HCT116 (cell line): ENCODE measurements around the gene ADORA1. TPM values are rescaled to one million over a fixed set of nuclear protein-coding genes. Genes with fewer than 3 reads are reported as not detected.

Source experiments
- ATAC-seq: fragments of 200-7000 bp; cut with Tn5 transposase; 2 replicates; pipeline ENCODE4 v1.9.1; 2020; ENCODE audit warnings: mild to moderate bottlenecking, moderate library complexity
- BruUV-seq: library from RNA; stranded (reverse); fragments of 400-500 nt; replicated peaks from 2 replicates; lab custom pipeline; 2021; lab: Mats Ljungman, UMichigan
- CTCF ChIA-PET: fragments of 300-600 bp; sonication (Branson Sonifier 250); formaldehyde crosslinking; loops from one replicate; lab custom pipeline; 2021; ENCODE audit warnings: antibody characterized with exemption; lab: Charles Lee
- POLR2A ChIA-PET: fragments of 300-600, 350-600 bp; sonication (Branson Sonifier 250); formaldehyde crosslinking; loops from one replicate; lab custom pipeline; 2021; ENCODE audit warnings: antibody characterized with exemption; lab: Charles Lee
- RAD21 ChIA-PET, 2 experiments: fragments of 300-600 bp; sonication (Branson Sonifier 250); formaldehyde crosslinking; loops; one replicate each; lab custom pipeline; 2023; ENCODE audit warnings: low total read pairs in 2 of 2; ENCODE audit not compliant: uncharacterized antibody in 2 of 2, unreplicated experiment in 2 of 2, low non-redundant PET in 1 of 2; lab: Charles Lee
- DNase-seq: peaks from one replicate; pipeline ENCODE4 v3.0.0-alpha.2; 2010; ENCODE audit warnings: low read depth, low spot score
- H2AFZ ChIP-seq: fragments of 200-600 bp; shearing (Covaris generic), sonication (generic); 2 replicates; pipeline ENCODE4 v1.6.1; 2017; ENCODE audit warnings: low read depth, mixed run types, mixed read lengths, antibody characterized with exemption, low read length; ENCODE audit not compliant: poor library complexity, severe bottlenecking
- H3K27ac ChIP-seq: 2 replicates; pipeline ENCODE4 v1.5.1; 2012; ENCODE audit warnings: low read depth, low read length
- H3K27me3 ChIP-seq: fragments of 200-600 bp; sonication (generic); 2 replicates; pipeline ENCODE4 v1.6.1; 2016; ENCODE audit warnings: mixed run types, low read length, mixed read lengths; ENCODE audit not compliant: insufficient read depth
- H3K36me3 ChIP-seq, 2 experiments: fragments of 200-500 bp in 1 of 2; fragments of 200-600 bp in 1 of 2; sonication (Bioruptor generic) in 1 of 2; sonication (generic) in 1 of 2; 2 replicates each; pipeline versions ENCODE4 v1.5.1 to v1.6.1; 2014 to 2016; ENCODE audit warnings: low read length in 2 of 2, inconsistent platforms in 1 of 2, mixed read lengths in 1 of 2, mixed run types in 1 of 2; ENCODE audit not compliant: insufficient read depth in 2 of 2, control insufficient read depth in 1 of 2
- H3K4me1 ChIP-seq, 2 experiments: fragments of 200-600 bp in 1 of 2; sonication (generic) in 1 of 2; 2 replicates each; pipeline versions ENCODE4 v1.5.1 to v1.6.1; 2012 to 2017; ENCODE audit warnings: low read length in 2 of 2, inconsistent platforms in 1 of 2, mild to moderate bottlenecking in 1 of 2, mixed read lengths in 1 of 2, mixed run types in 1 of 2, moderate library complexity in 1 of 2; ENCODE audit not compliant: insufficient read depth in 2 of 2, control insufficient read depth in 1 of 2
- H3K4me2 ChIP-seq: fragments of 200-600 bp; sonication (generic); 2 replicates; pipeline ENCODE4 v1.6.1; 2017; ENCODE audit warnings: mixed run types, low read length, mixed read lengths
- H3K4me3 ChIP-seq, 2 experiments: fragments of 200-600 bp in 1 of 2; sonication (generic) in 1 of 2; replicated peaks in 1 of 2; 2 replicates each; pipeline ENCODE4 v1.5.1; 2011 to 2016; ENCODE audit warnings: low read length in 2 of 2, control low read depth in 1 of 2, low read depth in 1 of 2, mild to moderate bottlenecking in 1 of 2, mixed read lengths in 1 of 2, mixed run types in 1 of 2
- H3K79me2 ChIP-seq: fragments of 200-600 bp; sonication (generic); 2 replicates; pipeline ENCODE4 v1.6.1; 2017; ENCODE audit warnings: mild to moderate bottlenecking, mixed run types, low read length, moderate library complexity, mixed read lengths; ENCODE audit not compliant: insufficient read depth
- H3K9ac ChIP-seq: fragments of 200-600 bp; sonication (generic); 2 replicates; pipeline ENCODE4 v1.6.1; 2016; ENCODE audit warnings: low read length, mixed read lengths
- H3K9me2 ChIP-seq: fragments of 200-600 bp; sonication (generic), shearing (Covaris generic); 2 replicates; pipeline ENCODE4 v1.6.1; 2017; ENCODE audit warnings: mixed run types, mild to moderate bottlenecking, moderate library complexity; ENCODE audit not compliant: insufficient read depth
- H3K9me3 ChIP-seq, 2 experiments: fragments of 200-500 bp in 1 of 2; fragments of 200-600 bp in 1 of 2; sonication (Bioruptor generic) in 1 of 2; sonication (generic) in 1 of 2; 2 replicates each; pipeline ENCODE4 v1.6.1; 2014 to 2017; ENCODE audit warnings: low read length in 2 of 2, mixed read lengths in 2 of 2, inconsistent platforms in 1 of 2, low read depth in 1 of 2, mild to moderate bottlenecking in 1 of 2, mixed run types in 1 of 2, moderate library complexity in 1 of 2; ENCODE audit not compliant: control insufficient read depth in 1 of 2, insufficient read depth in 1 of 2
- H4K20me1 ChIP-seq: fragments of 200-600 bp; sonication (generic), shearing (Covaris generic); 2 replicates; pipeline ENCODE4 v1.6.1; 2017; ENCODE audit warnings: mixed run types, mild to moderate bottlenecking, moderate library complexity; ENCODE audit not compliant: insufficient read depth
- ATF3 ChIP-seq: IDR thresholded peaks from 2 replicates; pipeline ENCODE4 v1.6.1; 2012
- CEBPB ChIP-seq: IDR thresholded peaks from 2 replicates; pipeline ENCODE4 v1.6.1; 2012; ENCODE audit warnings: low read depth
- CTCF ChIP-seq, 3 experiments: fragments of 200-600 bp in 1 of 3; sonication (generic) in 1 of 3; IDR thresholded peaks in 2 of 3; conservative IDR thresholded peaks in 1 of 3; 2 replicates each; pipeline ENCODE4 v1.5.1; 2012 to 2017; ENCODE audit warnings: low read depth in 2 of 3, low read length in 2 of 3, antibody characterized with exemption in 1 of 3, borderline replicate concordance in 1 of 3, control low read depth in 1 of 3, mild to moderate bottlenecking in 1 of 3, mixed read lengths in 1 of 3, mixed run types in 1 of 3, moderate library complexity in 1 of 3; ENCODE audit not compliant: insufficient read depth in 1 of 3
- ELF1 ChIP-seq: IDR thresholded peaks from 2 replicates; pipeline ENCODE4 v1.6.1; 2012; ENCODE audit warnings: low read depth, borderline replicate concordance
- EZH2 ChIP-seq: fragments of 200-600 bp; sonication (generic); IDR thresholded peaks from 2 replicates; pipeline ENCODE4 v1.6.1; 2017; ENCODE audit warnings: antibody characterized with exemption, mixed run types
- EZH2phosphoT487 ChIP-seq: fragments of 200-600 bp; IDR thresholded peaks from 2 replicates; pipeline ENCODE4 v1.6.1; 2018; ENCODE audit warnings: antibody characterized with exemption, borderline replicate concordance
- JUND ChIP-seq: IDR thresholded peaks from 2 replicates; pipeline ENCODE4 v1.6.1; 2012
- MAX ChIP-seq: IDR thresholded peaks from 2 replicates; pipeline ENCODE4 v1.6.1; 2012
- POLR2A ChIP-seq: IDR thresholded peaks from 2 replicates; pipeline ENCODE4 v1.7.0; 2011; ENCODE audit warnings: borderline replicate concordance; ENCODE audit not compliant: insufficient read depth, insufficient read length; ENCODE audit errors: extremely low read depth
- POLR2AphosphoS5 ChIP-seq: IDR thresholded peaks from 2 replicates; pipeline ENCODE4 v1.6.1; 2011; ENCODE audit warnings: mild to moderate bottlenecking, low read depth, low read length, moderate library complexity
- REST ChIP-seq: IDR thresholded peaks from 2 replicates; pipeline ENCODE4 v1.6.1; 2012; ENCODE audit warnings: low read depth
- SIN3A ChIP-seq: IDR thresholded peaks from 2 replicates; pipeline ENCODE4 v1.6.1; 2012; ENCODE audit warnings: low read depth
- SP1 ChIP-seq: IDR thresholded peaks from 2 replicates; pipeline ENCODE4 v1.6.1; 2012; ENCODE audit warnings: low read depth
- YY1 ChIP-seq: IDR thresholded peaks from 2 replicates; pipeline ENCODE4 v1.6.1; 2011; ENCODE audit warnings: low read length, low read depth, moderate library complexity, mild to moderate bottlenecking; ENCODE audit not compliant: insufficient replicate concordance; ENCODE audit errors: extremely low read depth
- ZFX ChIP-seq: fragments of 450-650 bp; IDR thresholded peaks from 2 replicates; pipeline ENCODE4 v1.6.1; 2017
- ZNF274 ChIP-seq: fragments of 200-500 bp; sonication (Bioruptor generic); IDR thresholded peaks from 2 replicates; pipeline ENCODE4 v1.6.1; 2014; ENCODE audit warnings: mild to moderate bottlenecking, low read depth, low read length, inconsistent platforms
- intact Hi-C: fragments of 100-400 bp; cut with micrococcal nuclease; formaldehyde crosslinking; loops from 2 replicates; pipeline ENCODE4 v1.10.0; 2022
- total RNA-seq: library from RNA; stranded (reverse); gene quantifications from one replicate; pipeline ENCODE4 v1.2.1, GENCODE V29; 2021; ENCODE audit not compliant: unreplicated experiment

Gene ADORA1
- total RNA-seq, 1 experiment from 2014 or later: 2.8 TPM

- no peak overlapping the region for H3K4me2 ChIP-seq
- DNase-seq: no peak
- no peak for ATAC-seq
- H3K79me2 ChIP-seq: no peaks in the 10 kb centered on the region
- CTCF ChIA-PET: no interaction called here
- no peak overlapping the region for H3K4me3 ChIP-seq
- no peak for TF ChIP-seq REST
- TF ChIP-seq CEBPB: no peak
- TF ChIP-seq POLR2A: no peak
- TF ChIP-seq EZH2: no peak
- TF ChIP-seq SP1: no peak
- TF ChIP-seq YY1: no peak
- TF ChIP-seq EZH2phosphoT487: no peak
- TF ChIP-seq MAX: no peak
- TF ChIP-seq SIN3A: no peak
- TF ChIP-seq ATF3: no peak
- TF ChIP-seq POLR2AphosphoS5: no peak
- no peak for TF ChIP-seq ELF1
- TF ChIP-seq ZFX: no peak
- no peak for TF ChIP-seq JUND
- no peak for TF ChIP-seq CTCF (IDR thresholded peaks at IDR 0.05 in 2 of 3, conservative IDR thresholded peaks at IDR 0.05 in 1 of 3; ENCODE audit: borderline replicate concordance in 1 of 3, insufficient read depth in 1 of 3, low read depth in 2 of 3, low read length in 2 of 3)
- TF ChIP-seq ZNF274: no peak
- no peak overlapping the region for H2AFZ ChIP-seq
- peaks cover 13 to 14% of the 10 kb centered on the region in 2 experiments; a peak in 3 of 4 replicates for H3K9me3 ChIP-seq
- intact Hi-C loops: no loop called here
- POLR2A ChIA-PET: no interaction called here
- no peaks in the 10 kb centered on the region for H3K9me2 ChIP-seq
- no peak overlapping the region for H3K9ac ChIP-seq
- RAD21 ChIA-PET: no interaction called here
- H3K36me3 ChIP-seq: no peaks in the 10 kb centered on the region
- no peaks in the 10 kb centered on the region for H4K20me1 ChIP-seq
- no TSS peak for BruUV-seq
- H3K4me1 ChIP-seq: peaks cover 0 to 6% of the 10 kb centered on the region in 2 experiments; a peak in 1 of 4 replicates
- no peaks in the 10 kb centered on the region for H3K27me3 ChIP-seq
- no peak overlapping the region for H3K27ac ChIP-seq
Observed at GRCh38 chr1:203091199-203091477, 36.4 kb upstream of the ADORA1 start.
